ENCODE data around the gene UBAC2.
A peak's percentile ranks its signal among the peaks of the same experiment; 100 is the strongest.

The UBAC2 gene

DNA sequence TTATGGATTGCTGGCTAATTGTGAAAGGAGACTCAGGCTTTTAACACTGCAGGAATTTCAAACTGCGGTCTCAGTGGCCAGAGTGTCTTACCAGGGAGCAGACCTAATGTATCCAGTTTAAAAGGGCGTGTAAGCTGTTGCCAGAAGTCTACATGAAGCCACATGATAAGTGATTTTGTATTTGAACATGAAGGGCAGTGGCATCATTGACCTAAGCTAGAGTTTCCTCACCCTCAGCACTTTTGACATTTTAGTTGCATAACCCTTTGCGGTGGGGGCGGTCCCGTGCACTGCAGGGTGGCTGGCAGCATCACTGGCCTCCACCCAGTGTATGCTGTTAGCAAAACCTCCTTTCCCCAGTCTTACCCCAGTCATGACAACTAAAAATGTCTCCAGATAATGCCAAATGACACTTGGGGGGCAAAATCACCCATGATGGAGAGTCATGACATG, 81.2 kb downstream of the UBAC2 start:
- CTCF ChIA-PET: interaction anchor here (0.9 to 23.7 kb wide), 8 partner anchors 14 to 253 kb away, joined by 3 to 363 read pairs (median 6); no protein-coding TSS in a partner anchor
- DNase-seq (ENCODE audit: extremely low spot score): peak; percentile 42
- POLR2A ChIA-PET: interaction anchor here (1.1 kb wide), 2 partner anchors 10 kb away, joined by 3 read pairs; no protein-coding TSS in a partner anchor
- TF ChIP-seq, protein P1, sequence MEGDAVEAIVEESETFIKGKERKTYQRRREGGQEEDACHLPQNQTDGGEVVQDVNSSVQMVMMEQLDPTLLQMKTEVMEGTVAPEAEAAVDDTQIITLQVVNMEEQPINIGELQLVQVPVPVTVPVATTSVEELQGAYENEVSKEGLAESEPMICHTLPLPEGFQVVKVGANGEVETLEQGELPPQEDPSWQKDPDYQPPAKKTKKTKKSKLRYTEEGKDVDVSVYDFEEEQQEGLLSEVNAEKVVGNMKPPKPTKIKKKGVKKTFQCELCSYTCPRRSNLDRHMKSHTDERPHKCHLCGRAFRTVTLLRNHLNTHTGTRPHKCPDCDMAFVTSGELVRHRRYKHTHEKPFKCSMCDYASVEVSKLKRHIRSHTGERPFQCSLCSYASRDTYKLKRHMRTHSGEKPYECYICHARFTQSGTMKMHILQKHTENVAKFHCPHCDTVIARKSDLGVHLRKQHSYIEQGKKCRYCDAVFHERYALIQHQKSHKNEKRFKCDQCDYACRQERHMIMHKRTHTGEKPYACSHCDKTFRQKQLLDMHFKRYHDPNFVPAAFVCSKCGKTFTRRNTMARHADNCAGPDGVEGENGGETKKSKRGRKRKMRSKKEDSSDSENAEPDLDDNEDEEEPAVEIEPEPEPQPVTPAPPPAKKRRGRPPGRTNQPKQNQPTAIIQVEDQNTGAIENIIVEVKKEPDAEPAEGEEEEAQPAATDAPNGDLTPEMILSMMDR (IDR thresholded peaks at IDR 0.05; ENCODE audit: control extremely low read depth, extremely low read depth, low read depth, missing control alignments): no peak

DNA sequence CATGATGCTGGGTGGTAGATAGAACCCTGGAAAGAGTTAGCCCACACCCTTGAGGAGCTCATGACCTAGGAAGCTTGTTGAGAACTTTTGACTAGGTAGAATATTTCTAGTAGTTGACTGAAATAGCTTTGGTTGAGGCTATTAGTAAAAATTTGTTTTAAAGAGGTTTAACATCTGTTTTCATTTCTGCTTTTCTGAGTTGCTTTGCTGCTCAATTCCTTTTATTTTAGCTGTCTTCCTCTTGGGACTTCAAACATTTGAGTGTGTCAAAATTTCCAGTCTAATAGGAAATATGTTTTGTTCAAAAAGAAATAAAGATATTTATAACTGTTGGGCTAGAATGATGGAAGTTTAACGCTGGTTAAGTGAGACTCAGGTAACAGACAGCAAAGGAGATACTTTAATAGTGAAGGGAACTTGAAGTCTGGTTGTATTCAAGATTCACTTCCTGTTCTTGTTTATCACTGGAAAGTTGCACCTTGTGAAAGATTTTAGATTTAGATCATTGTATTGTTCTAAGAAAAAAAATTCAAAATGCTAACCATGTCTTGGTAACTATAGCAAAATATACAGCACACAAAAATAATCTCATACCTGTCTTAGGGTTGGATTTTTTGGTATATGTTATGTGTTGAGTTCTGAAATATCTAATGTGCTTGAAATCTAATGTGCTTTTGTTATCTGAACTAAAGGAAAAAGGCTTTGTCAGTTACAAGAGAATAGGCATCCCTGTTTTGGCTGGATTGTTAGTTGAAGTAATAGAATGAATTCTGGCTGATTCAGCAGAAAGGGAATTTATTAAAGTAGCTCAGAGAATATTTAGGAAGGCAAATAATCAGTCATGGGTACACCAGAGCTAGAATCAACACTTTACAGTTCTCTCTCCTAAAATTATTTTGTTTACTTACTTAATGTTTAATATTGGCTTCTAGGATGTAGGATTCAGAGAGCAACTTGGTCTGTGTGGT, 81.9 kb downstream of the UBAC2 start:
- peak; percentile 46 for DNase-seq (ENCODE audit: extremely low spot score)
- POLR2A ChIA-PET: interaction anchor here (1.1 kb wide), 2 partner anchors 10 to 11 kb away, joined by 3 read pairs; no protein-coding TSS in a partner anchor
- CTCF ChIA-PET: interaction anchor here (0.8 to 23.7 kb wide), 11 partner anchors 14 to 254 kb away, joined by 3 to 363 read pairs (median 4); no protein-coding TSS in a partner anchor
- TF ChIP-seq, protein P1 (IDR thresholded peaks at IDR 0.05; ENCODE audit: control extremely low read depth, extremely low read depth, low read depth, missing control alignments): no peak

DNA sequence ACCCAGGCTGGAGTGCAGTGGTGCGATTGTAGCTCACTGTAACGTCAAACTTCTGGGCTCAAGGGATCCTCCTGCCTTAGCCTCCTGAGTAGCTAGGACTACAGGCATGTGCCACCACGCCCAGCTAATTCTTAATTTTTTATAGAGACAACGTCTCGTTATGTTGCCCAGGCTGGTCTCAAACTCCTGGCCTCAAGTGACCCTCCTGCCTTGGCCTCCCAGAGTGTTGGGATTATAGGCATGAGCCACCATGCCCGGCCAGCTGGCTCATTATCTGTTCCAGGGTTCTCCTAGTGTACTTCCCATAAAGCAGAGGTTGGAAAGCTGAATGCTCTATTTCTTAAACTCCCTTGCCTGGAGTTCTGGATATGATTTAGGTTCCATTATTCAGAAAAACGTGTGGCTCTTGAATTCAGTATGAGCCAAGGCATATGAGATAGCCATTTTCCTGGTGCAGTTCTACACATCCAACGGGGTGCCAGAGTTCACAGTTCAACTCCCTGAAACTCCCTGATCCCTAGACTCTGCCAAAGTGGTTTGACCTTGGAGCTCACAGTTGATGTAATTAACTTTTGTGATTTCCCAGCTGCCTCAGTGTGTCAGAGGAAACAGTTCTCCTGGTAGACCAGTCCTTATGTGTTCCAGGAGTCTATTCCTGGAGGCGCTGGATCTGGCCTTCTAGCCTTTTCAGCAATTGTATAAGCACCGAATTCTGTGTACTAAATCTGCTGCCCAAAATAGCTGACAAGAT, 85.0 kb downstream of the UBAC2 start:
- DNase-seq (ENCODE audit: extremely low spot score): no peak
- CTCF ChIA-PET: interaction anchor here (0.7 to 23.7 kb wide), 12 partner anchors 12 to 165 kb away, joined by 3 to 363 read pairs (median 4); partner anchors contain the start of gene GPR18
- POLR2A ChIA-PET: interaction anchor here (1.1 to 1.6 kb wide), 2 partner anchors 9 to 84 kb away, joined by 3 read pairs; no protein-coding TSS in a partner anchor
- TF ChIP-seq, protein P1 (IDR thresholded peaks at IDR 0.05; ENCODE audit: control extremely low read depth, extremely low read depth, low read depth, missing control alignments): no peak

DNA sequence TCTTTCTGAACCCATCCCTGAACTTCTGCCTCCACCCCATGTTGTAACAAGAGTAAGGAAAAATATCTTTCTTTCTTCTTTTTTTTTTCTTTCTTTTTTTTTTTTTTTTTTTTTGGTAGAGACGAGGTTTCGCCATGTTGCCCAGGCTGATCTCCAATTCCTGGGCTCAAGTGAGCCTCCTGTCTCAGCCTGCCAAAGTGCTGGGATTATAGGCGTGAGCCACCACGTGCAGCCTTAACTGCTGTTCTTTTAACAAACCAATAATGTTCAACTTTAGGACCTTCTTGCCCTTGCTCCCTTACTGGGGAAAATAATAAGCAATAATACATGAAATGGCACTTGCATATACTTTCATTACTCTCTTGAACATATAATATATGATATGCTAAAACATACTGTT, 86.9 kb downstream of the UBAC2 start:
- ChIA-PET CTCF (interaction anchor here (1.6 to 6.0 kb wide), 3 partner anchors 17 to 148 kb away, joined by 6 to 41 read pairs (median 10); no protein-coding TSS in a partner anchor), POLR2A (interaction anchor here (0.7 kb wide), 1 partner anchor 47 kb away, joined by 4 read pairs; no protein-coding TSS in a partner anchor)
- DNase-seq (ENCODE audit: extremely low spot score): no peak
- TF ChIP-seq, protein P1 (IDR thresholded peaks at IDR 0.05; ENCODE audit: control extremely low read depth, extremely low read depth, low read depth, missing control alignments): no peak

DNA sequence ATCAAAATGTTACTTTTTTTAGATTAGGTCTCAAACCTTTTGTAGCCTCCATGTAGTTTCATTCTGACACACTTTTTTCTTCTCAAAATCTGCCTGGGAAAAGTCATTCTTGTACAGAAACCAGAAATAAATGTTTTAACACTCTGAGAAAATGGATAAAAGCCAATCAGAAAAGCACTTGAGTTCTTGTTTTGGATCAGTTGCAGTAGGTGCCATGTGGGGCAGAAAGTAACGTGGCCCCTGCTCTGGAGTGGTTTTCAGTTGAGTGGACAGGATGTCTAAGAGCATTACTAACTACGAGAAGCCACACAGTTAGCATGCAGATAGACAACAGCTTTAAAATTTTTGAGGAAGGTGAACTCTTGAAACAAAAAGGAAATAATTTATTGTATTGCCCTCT, 87.4 kb downstream of the UBAC2 start:
- TF ChIP-seq, protein P1 (IDR thresholded peaks at IDR 0.05; ENCODE audit: control extremely low read depth, extremely low read depth, low read depth, missing control alignments): no peak
- peak; percentile 66 for DNase-seq (ENCODE audit: extremely low spot score)
- ChIA-PET CTCF (interaction anchor here (0.9 to 6.0 kb wide), 7 partner anchors 16 to 148 kb away, joined by 3 to 41 read pairs (median 6); no protein-coding TSS in a partner anchor), POLR2A (interaction anchor here (1.0 kb wide), 1 partner anchor 78 kb away, joined by 4 read pairs; no protein-coding TSS in a partner anchor)
